HG03097 (cell line): ENCODE data around the gene TRABD2B.

Experiments used
- ATAC-seq: cut with Tn5 transposase; IDR thresholded peaks from one replicate; pipeline ENCODE4 v1.9.1; 2021; ENCODE audit not compliant: unreplicated experiment, low FRiP score

Gene TRABD2B

GRCh38 chr1:47865881-47866535, 131.2 kb downstream of the TRABD2B start:
- ATAC-seq, result no peak

- no peak for ATAC-seq
Observed at GRCh38 chr1:47859092-47859743, 138.0 kb downstream of the TRABD2B start.

- no peak for ATAC-seq
Observed at GRCh38 chr1:47856996-47857395, 140.2 kb downstream of the TRABD2B start.

DNA sequence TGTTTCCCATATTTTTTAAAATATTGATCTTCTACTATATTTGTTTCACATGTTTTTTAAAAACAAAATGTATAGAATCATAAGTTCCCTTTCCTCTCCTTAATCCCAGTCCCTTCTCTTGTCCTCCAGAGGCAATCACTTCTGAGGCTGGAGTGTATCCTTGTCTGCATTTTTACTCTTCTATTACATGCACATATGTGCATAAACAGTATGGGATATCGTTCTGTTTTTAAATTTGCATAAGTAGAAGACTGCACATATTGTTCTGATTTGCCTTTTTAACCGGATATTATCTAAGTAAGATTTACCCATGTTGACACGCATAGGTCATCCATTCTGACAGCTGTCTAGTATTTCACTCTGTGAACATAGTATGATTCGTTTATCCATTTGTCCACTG, 142.0 kb downstream of the TRABD2B start:
- no peak for ATAC-seq

GRCh38 chr1:47854552-47855144, 142.5 kb downstream of the TRABD2B start:
- no peak for ATAC-seq

GRCh38 chr1:47853852-47854251, 143.3 kb downstream of the TRABD2B start:
- no peak for ATAC-seq

GRCh38 chr1:47853059-47853458, 144.1 kb downstream of the TRABD2B start:
- ATAC-seq, result no peak

- no peak for ATAC-seq
Observed at GRCh38 chr1:47852006-47852718, 145.0 kb downstream of the TRABD2B start.

DNA sequence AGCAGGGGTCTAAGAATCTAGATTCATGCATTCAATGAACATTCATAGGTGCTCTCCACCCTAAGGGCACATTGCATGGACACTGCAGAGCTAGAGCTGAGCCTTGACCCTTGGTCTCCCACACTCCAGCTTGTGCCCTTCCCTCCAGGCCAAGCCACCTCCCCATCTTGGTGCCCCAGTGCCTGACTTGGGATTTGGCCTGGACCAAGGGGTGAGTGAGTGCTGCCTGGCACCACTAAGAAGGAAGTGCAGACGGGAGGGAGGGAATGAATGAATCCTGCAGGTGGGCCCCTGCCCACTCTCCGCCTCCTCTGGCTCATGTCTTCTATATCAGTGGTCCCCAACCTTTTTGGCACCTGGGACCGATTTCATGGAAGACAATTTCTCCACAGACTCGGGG, 146.7 kb downstream of the TRABD2B start:
- no peak for ATAC-seq

- ATAC-seq, result no peak
Observed at GRCh38 chr1:47849591-47850261, 147.5 kb downstream of the TRABD2B start.

- no peak for ATAC-seq
Observed at GRCh38 chr1:47849005-47849521, 148.1 kb downstream of the TRABD2B start.

DNA sequence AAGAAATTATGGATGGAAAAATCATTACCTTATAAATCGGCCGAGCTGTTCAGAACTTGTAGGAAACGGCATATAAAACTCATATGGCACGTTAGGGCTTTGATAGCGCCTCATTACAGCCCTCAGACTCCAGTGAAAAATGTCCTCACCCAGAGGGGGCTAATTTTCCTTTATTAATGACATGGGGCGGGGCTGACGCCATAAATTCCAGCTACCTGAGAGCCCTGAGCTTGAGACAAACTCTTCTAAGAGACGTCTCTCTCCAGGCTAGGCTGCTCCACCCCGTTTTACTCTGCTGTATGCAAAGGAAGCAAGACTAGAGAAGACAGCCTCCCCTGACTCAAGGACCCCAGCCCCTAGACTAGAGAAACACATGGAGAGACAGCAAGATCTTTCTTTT, 149.4 kb downstream of the TRABD2B start:
- no peak for ATAC-seq

DNA sequence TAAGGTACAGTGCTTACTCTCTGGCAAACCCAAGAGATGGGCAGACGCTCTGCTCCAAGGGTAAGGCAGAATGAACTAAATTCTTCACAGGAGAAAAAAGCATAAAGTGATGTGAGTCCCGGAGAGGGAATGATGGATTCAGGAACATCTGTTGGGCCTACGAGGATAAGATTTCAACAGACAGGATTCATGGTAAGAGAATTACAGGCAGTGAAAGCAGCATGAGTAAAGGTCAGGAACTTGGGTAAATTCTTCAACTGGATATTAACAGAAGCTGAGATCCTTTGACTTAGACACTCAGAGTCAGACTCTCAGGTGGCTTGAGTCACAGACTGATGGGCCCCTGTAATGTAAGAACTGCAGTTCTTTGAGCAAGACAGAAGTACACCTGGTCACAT, 152.6 kb downstream of the TRABD2B start:
- no peak for ATAC-seq

DNA sequence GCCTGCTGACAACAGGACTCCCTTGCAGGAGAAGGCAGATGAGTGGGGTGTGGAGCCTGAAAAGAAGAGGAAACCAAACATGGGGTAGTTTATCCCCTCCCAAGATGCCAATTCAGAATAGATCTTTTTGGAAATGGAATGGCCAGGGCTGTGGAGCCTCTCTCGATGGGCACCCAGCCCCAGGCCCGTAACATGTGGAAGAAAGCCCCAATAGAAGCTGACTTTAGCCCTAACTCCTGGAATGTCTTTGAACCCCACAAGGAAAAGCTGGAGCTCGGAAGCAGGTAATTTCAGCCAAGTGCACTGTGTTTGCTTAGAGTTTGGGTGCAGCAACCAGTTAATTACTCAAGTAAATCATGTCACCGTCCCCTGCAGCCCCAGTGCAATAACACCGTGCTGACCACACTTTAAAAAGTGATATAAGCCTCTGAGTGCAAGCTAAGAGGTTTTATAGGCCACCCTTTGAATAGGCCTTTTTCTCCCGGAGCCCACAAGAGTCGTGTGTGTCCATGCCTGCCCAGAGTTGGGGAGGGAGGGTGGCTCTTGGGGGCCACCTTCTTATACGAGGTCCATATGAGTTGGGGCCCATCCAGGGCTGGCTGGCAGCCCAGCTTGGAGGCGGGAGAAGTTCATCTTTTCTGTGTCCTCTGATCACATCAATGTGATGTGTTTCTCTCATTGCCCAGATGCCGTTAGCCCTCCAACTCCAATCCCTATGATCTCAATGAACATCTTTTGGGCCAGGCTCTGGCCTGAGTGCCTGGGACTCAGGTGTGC, 153.2 kb downstream of the TRABD2B start:
- no peak for ATAC-seq

DNA sequence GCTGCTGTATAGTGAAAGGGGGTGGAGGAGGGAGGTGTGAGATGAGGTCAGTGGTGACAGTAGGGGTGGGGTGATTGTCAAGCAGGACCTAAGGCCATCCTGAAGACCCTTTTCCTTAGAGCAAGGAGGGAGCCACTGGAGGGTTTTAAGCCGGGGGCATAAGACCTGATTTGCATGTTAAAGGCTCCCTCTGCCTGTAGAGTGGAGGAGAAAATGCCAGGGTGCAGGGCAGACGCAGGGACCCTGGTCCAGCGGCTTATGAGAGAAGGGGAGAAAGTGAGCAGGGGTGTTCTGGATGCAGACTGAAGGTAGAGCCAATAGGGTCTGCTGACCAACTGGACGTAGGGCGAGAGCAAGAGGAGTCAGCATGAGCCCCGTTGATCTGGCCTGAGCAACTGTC, 154.1 kb downstream of the TRABD2B start:
- no peak for ATAC-seq

DNA sequence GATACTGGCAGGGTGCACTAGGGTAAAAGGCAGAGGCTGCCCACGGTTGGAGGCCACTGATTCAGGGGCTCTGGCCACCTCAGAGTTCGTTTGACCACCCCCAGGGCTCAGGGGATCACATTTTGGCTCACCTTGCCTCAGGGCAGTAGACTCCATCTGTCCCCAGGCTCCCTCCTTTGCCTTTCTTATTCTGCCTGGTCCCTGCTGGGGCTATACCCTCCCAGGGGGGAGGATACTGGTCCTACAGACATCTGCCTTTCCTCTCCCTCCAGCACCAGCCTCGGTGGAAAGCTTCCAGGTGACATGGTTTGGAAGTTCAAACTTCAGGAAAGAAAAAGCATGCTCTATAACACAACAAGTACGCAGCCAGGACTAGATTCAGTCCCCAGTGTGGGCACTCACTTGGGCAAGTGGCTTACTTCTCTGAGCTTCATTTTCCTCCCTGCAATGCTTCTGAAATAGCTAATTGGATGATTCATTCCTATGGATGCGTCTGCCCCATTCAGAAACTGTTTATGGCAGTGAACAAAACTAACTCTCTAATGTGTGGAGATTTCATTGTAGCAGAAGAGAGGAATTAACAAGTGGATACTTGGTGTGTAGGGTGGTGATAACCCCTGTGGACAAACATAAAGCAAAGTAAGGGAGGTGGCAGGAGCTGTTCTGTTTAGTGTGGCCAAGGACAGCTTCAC, 154.8 kb downstream of the TRABD2B start:
- no peak for ATAC-seq

GRCh38 chr1:47841356-47841755, 155.8 kb downstream of the TRABD2B start:
- no peak for ATAC-seq

- ATAC-seq, result no peak
Observed at GRCh38 chr1:47840393-47841190, 156.6 kb downstream of the TRABD2B start.

DNA sequence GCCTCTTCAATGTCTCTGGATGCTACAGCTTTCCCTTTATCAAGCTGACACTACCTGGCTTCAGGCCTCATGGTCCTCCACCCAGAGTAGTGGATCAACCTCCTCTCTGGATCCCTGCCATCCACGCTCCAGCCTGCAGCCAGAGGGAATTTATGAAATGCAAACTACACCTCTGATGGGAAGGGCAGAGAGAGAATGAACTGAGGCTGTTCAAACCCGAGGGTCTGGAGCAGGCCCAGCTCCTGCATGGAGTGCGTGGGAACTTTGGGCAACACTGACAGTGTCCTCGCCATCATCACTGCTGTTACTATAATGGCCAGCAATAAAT, 157.8 kb downstream of the TRABD2B start:
- no peak for ATAC-seq
